GM21529 (cell line): ENCODE results near the gene TCF12.

Experiments
- ATAC-seq: cut with Tn5 transposase; IDR thresholded peaks from one replicate; pipeline ENCODE4 v1.9.1; 2021; ENCODE audit not compliant: unreplicated experiment

The TCF12 gene

DNA sequence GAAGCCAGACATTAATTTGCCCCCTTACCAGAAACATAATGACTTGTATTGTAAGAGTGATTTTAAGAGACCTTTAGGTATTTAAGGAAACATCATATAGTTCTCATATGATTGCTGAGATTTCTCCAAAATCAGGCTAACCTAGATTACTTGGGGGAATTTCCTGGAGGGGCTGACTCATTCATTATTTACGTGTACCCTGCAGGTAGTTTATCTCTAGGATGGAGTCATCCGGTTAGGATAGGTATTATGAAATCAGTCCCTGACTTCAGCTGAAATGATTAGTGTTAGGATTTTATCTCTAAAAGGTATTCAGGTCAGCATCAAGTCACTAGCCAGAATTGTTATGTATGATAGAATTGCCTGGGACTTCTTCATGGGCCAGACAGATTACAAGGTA is 97.5 kb downstream of the TCF12 start:
- no peak for ATAC-seq

DNA sequence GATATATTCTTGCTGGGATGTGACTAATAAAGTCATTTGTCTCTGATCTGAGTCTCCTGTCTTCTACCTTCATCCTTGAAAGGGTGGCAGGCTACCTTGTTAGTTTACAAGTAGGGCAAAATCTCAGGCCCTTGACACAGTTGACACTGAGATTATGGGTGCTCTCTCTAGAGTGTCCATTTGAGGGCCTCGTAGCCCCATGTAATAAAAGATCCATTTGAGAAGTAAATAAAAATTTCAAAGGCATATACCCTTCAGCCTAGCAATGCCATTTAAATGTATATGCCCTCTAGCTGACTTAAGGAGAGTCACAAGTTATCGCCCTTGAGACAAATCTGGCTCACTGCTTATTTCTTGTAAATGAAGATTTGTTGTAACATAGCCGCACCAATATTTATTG is 98.6 kb downstream of the TCF12 start:
- no peak for ATAC-seq

- ATAC-seq = no peak
Measured at GRCh38 chr15:57018151-57018550, 99.7 kb downstream of the TCF12 start.

DNA sequence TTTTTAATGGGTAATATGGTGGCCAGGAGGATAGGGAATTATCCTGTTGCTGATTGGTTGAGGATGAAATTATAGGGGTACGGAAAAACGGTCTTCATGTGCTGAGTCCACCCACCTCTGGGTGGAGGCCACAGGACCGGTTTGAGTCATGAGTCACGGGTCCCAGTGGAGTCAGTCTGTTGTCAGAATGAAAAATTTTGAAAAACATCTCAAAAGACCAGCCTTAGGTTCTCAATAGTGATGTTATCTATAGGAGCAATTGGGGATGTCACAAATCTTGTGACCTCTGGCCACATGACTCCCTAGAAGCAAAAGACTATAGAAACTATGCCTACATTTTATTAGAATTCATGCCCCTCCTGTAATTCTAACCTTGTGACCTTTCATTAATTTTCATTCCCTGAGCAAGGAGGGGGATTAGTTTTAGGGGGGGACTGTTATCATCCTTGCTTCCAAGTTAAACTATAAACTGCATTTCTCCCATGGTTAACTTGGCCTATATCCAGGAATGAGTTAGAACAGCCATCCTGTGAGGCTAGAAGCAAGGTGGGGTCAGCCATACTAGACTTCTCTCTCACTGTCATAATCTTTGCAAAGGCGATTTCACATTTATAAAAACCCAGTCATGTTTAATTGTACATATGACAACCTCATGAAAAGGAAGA is 101.2 kb downstream of the TCF12 start:
- ATAC-seq = no peak

DNA sequence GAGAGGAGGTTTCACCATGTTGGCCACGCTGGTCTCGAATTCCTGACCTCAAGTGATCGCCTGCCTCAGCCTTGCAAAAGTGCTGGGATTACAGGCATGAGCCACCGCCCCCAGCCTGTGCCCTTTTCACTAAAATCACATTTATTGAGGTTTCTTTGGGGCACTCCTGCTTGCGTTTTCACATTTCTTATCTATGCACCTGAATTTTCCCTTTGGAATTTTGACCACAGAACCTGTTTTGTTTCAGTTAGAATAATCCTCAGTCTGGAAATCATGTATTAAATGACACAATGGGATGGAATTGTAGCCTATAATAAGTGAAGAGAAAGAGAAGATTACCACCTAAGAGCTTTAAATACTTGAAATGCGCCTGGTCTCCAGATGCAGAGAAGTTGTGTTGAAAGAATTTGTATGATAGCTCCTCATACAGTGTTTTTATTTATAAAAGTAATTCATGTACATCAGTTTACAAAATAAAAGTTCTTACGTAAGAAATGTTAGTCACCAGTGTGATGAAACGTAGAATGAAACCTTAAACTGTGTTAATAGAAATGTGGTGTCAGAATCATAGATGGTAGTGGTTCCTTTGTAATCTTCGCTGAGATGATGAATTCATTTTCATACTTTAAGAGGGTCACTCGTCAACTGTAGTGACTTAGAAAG is 107.0 kb downstream of the TCF12 start:
- no peak for ATAC-seq

DNA sequence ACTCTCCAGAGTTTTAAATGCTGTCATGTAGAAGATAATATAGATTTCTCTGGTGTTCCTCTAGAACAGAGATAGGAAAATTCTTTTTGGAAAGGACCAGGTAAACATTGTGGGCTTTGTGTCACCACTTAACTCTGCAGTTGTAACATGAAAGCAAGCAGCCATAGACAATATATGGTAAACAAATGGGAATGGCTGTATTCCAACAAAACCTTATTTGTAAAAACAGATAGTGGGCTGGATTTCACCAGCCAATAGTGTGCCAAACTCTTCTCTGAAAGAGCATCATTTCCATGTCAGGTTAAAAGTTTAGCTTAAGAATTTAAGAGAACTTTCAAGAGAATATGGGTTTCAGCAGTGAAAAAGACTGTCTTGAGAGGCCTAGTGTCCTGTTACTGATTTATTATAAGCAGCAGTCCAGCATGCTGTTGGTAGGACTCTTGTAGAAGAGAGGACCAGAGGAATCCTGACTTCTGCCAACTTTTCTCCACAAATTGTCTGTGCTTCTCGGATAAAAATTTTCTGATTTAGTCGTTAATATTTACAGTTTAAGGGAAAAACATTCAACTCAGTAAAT is 107.7 kb downstream of the TCF12 start:
- no peak for ATAC-seq

DNA sequence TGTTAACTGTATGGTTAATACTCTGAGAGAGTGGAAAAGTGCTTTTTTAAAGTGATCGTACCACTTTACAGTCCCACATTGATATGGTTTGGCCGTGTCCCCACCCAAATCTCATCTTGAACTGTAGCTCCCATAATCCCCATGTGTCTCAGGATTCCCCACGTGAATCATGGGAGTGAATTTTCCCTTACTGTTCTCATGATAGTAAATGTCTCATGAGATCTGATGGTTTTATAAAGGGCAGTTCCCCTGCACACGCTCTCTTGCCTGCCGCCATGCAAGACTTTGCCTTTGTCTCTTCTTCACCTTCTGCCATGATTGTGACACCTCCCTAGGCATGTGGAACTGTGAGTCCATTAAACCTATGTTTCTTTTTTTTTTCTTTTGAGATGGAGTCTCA is 109.2 kb downstream of the TCF12 start:
- no peak for ATAC-seq

DNA sequence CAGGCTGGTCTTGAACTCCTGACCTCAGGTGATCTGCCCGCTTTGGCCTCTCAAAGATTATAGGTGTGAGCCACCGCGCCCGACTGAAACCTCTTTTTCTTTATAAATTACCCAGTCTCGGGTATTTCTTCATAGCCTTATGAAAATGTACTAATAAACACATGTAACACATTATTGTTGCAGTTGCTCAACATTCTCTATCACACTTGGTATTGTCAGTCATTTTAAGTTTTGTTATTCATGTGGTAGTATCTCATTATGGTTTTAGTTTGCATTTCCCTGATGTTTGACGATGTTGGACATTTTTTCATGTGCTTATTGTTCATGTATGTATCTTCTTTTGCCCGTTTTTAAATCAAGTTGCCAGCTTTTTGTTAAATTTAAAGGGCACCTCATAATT is 109.7 kb downstream of the TCF12 start:
- no peak for ATAC-seq

- no peak for ATAC-seq
Measured at GRCh38 chr15:57030011-57030410, 111.6 kb downstream of the TCF12 start.

- no peak for ATAC-seq
Measured at GRCh38 chr15:57031082-57031481, 112.6 kb downstream of the TCF12 start.

GRCh38 chr15:57031605-57032004 is 113.2 kb downstream of the TCF12 start:
- no peak for ATAC-seq

GRCh38 chr15:57032338-57032737 is 113.9 kb downstream of the TCF12 start:
- ATAC-seq = no peak

GRCh38 chr15:57033715-57034439 is 115.4 kb downstream of the TCF12 start:
- no peak for ATAC-seq

- ATAC-seq = no peak
Measured at GRCh38 chr15:57034613-57035012, 116.2 kb downstream of the TCF12 start.

DNA sequence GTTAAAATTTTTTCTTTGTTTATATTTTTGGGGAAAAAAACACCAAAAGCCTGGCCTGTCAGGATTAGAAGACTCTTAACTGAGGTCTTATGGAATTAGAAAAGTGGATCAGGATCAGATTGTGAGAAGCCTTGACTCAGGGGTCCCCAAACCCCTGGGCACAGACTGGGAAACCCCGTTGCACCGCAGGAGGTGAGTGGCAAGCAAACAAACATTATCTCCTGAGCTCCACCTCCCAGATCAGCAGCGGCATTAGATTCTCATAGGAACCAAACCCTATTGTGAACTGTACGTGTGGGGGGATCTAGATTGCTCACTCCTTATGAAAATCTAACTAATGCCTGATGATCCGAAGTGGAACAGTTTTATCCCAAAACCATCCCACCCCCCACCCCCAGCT is 117.2 kb downstream of the TCF12 start:
- no peak for ATAC-seq

GRCh38 chr15:57036352-57036751 is 117.9 kb downstream of the TCF12 start:
- ATAC-seq = no peak

- no peak for ATAC-seq
Measured at GRCh38 chr15:57037548-57037947, 119.1 kb downstream of the TCF12 start.

- no peak for ATAC-seq
Measured at GRCh38 chr15:57038040-57038439, 119.6 kb downstream of the TCF12 start.

DNA sequence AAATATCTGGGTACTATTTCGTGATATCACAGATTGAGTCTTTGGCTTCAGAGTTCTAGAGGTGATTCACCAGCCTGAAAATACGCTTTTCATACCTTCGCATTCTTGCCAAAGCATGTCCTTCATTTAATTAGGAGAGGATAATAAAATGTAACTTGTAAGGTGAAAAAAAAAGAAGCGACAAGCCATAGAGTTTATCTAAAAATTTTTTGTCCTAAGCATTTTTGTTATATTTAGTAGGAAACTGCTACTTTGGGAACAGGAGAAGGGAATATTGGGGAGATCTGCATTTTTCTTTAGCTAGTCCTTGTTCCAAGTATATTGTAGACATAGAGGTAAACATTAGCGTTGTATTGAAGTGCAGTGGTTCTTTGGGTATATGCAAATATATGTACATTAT is 120.1 kb downstream of the TCF12 start:
- ATAC-seq = no peak

GRCh38 chr15:57041416-57041815 is 123.0 kb downstream of the TCF12 start:
- no peak for ATAC-seq

GRCh38 chr15:57044072-57044702 is 125.7 kb downstream of the TCF12 start:
- no peak for ATAC-seq
